OCI-LY7 (cell line): ENCODE measurements around the gene CMSS1.

Experiments used
- CTCF ChIP-seq: fragments of 200-600 bp; sonication (generic); conservative IDR thresholded peaks from 2 replicates; pipeline ENCODE4 v1.5.1; 2014; ENCODE audit warnings: mild to moderate bottlenecking, antibody characterized with exemption, low read length, moderate library complexity, mixed read lengths
- EZH2phosphoT487 ChIP-seq: fragments of 200-600 bp; sonication (generic); IDR thresholded peaks from 2 replicates; pipeline ENCODE4 v1.6.1; 2018; ENCODE audit warnings: low read depth, borderline replicate concordance, mild to moderate bottlenecking, mixed run types, antibody characterized with exemption, low read length, moderate library complexity, mixed read lengths

GRCh38 chr3:99863002-99863401 is 45.3 kb downstream of the CMSS1 start:
- TF ChIP-seq CTCF (no peak), EZH2phosphoT487 (no peak)
